PC-3 (cell line): Measurements from ENCODE around the gene ACTR1A. TPM values are rescaled to one million over a fixed set of nuclear protein-coding genes. Genes with fewer than 3 reads are reported as not detected.
"Not testable (repeated sequence)": the region's sequence is repeated elsewhere in the genome, so short reads cannot be mapped to it uniquely, and the experiment has no call there.

Experiments
- ATAC-seq: fragments of 200-7000 bp; cut with Tn5 transposase; 2 replicates; pipeline ENCODE4 v1.9.1; 2020; ENCODE audit warnings: mild to moderate bottlenecking, moderate library complexity
- BruUV-seq: library from RNA; stranded (reverse); fragments of 400-500 nt; replicated peaks from 2 replicates; lab custom pipeline; 2021; lab: Mats Ljungman, UMichigan
- CTCF ChIA-PET: fragments of 300-600 bp; sonication (Branson Sonifier 250); formaldehyde crosslinking; loops from one replicate; lab custom pipeline; 2022; ENCODE audit warnings: antibody characterized with exemption; lab: Charles Lee
- POLR2A ChIA-PET: fragments of 300-600 bp; sonication (Branson Sonifier 250); formaldehyde crosslinking; loops from one replicate; lab custom pipeline; 2022; ENCODE audit warnings: antibody characterized with exemption; ENCODE audit not compliant: unreplicated experiment; lab: Charles Lee
- DNase-seq: peaks from one replicate; pipeline ENCODE4 v3.0.0-alpha.2; 2015
- H2AFZ ChIP-seq: fragments of 300-600 bp; sonication (generic); 2 replicates; pipeline ENCODE4 v1.6.0; 2016; ENCODE audit warnings: antibody characterized with exemption, low read length
- H3F3A ChIP-seq: fragments of 300-600 bp; sonication (generic); one replicate; pipeline ENCODE4 v1.6.0; 2017; ENCODE audit warnings: antibody characterized with exemption, low read length, control low read depth, mild to moderate bottlenecking; ENCODE audit not compliant: unreplicated experiment
- H3K27ac ChIP-seq: fragments of 300-600 bp; sonication (generic); 2 replicates; pipeline ENCODE4 v1.5.1; 2016; ENCODE audit warnings: mild to moderate bottlenecking, low read length
- H3K27me3 ChIP-seq: fragments of 300-600 bp; sonication (generic); 2 replicates; pipeline ENCODE4 v1.6.1; 2016; ENCODE audit warnings: low read length, mixed read lengths
- H3K36me3 ChIP-seq: fragments of 300-600 bp; sonication (generic); 2 replicates; pipeline ENCODE4 v1.6.1; 2016; ENCODE audit warnings: low read depth, mixed run types, low read length, mixed read lengths
- H3K4me1 ChIP-seq: fragments of 300-600 bp; sonication (generic); 2 replicates; pipeline ENCODE4 v1.5.1; 2016; ENCODE audit warnings: low read length; ENCODE audit not compliant: insufficient read depth
- H3K4me2 ChIP-seq: fragments of 300-600 bp; sonication (generic); 2 replicates; pipeline ENCODE4 v1.6.0; 2016; ENCODE audit warnings: low read length
- H3K4me3 ChIP-seq: fragments of 300-600 bp; sonication (generic); 2 replicates; pipeline ENCODE4 v1.5.1; 2016; ENCODE audit warnings: mild to moderate bottlenecking, low read length, mixed read lengths
- H3K79me2 ChIP-seq: fragments of 300-600 bp; sonication (generic); 2 replicates; pipeline ENCODE4 v1.6.1; 2017; ENCODE audit warnings: low read length, mixed read lengths
- H3K9ac ChIP-seq: fragments of 300-600 bp; sonication (generic); 2 replicates; pipeline ENCODE4 v1.6.0; 2016; ENCODE audit warnings: mild to moderate bottlenecking, low read length
- H3K9me2 ChIP-seq: fragments of 300-600 bp; sonication (generic); replicated peaks from 2 replicates; pipeline ENCODE4 v1.6.1; 2016; ENCODE audit warnings: mixed run types, low read length, mixed read lengths
- H3K9me3 ChIP-seq: fragments of 300-600 bp; sonication (generic); 2 replicates; pipeline ENCODE4 v1.6.1; 2016; ENCODE audit warnings: low read length, mixed read lengths
- H4K20me1 ChIP-seq: fragments of 300-600 bp; sonication (generic); 2 replicates; pipeline ENCODE4 v1.6.1; 2016; ENCODE audit warnings: low read length, mixed read lengths
- CTCF ChIP-seq: fragments of 300-600 bp; sonication (generic); conservative IDR thresholded peaks from 2 replicates; pipeline ENCODE4 v1.5.1; 2017; ENCODE audit warnings: antibody characterized with exemption, low read depth, mild to moderate bottlenecking, low read length
- EZH2 ChIP-seq: fragments of 300-600 bp; sonication (generic); IDR thresholded peaks from one replicate; pipeline ENCODE4 v1.6.1; 2017; ENCODE audit warnings: antibody characterized with exemption, mild to moderate bottlenecking, low read length; ENCODE audit not compliant: unreplicated experiment
- EZH2phosphoT487 ChIP-seq: fragments of 300-600 bp; sonication (generic); IDR thresholded peaks from 2 replicates; pipeline ENCODE4 v1.6.1; 2018; ENCODE audit warnings: mild to moderate bottlenecking, antibody characterized with exemption, low read length, borderline replicate concordance
- intact Hi-C: fragments of 100-400 bp; cut with micrococcal nuclease; formaldehyde crosslinking; loops from 2 replicates; pipeline ENCODE4 v1.9.0; 2023
- total RNA-seq: library from RNA; depleted of rRNA; stranded (reverse); fragments of >200 nt; gene quantifications from 2 replicates; pipeline ENCODE4 v1.2.3, GENCODE V29; 2014

Gene ACTR1A
- total RNA-seq, 1 experiment from 2014 or later = 69.9 TPM

- ChIA-PET CTCF (interaction anchor here (0.6 to 3.4 kb wide), 3 partner anchors 70 to 661 kb away, joined by 3 to 31 read pairs (median 6); partner anchors contain the start of gene CUEDC2), POLR2A (interaction anchor here (0.6 to 1.0 kb wide), 3 partner anchors 107 to 1477 kb away, joined by 3 to 7 read pairs (median 3); no protein-coding TSS in a partner anchor)
- ATAC-seq (peak; percentile 74), DNase-seq (peak; percentile 97)
- Histone ChIP-seq H3K79me2 (peaks cover 72% of the 10 kb centered on the region), H4K20me1 (peaks cover 17% of the 10 kb centered on the region; the same call in 1 of the 2 replicates), H2AFZ (peak overlapping the region; percentile 99), H3K36me3 (no peaks in the 10 kb centered on the region), H3K9me3 (no peaks in the 10 kb centered on the region), H3K4me2 (peak overlapping the region; percentile 97), H3F3A (no peaks in the 10 kb centered on the region), H3K27ac (no peak overlapping the region), H3K9me2 (no peaks in the 10 kb centered on the region), H3K27me3 (no peaks in the 10 kb centered on the region), H3K4me3 (peak overlapping the region; percentile 92), H3K9ac (peak overlapping the region; percentile 88), H3K4me1 (peaks cover 14% of the 10 kb centered on the region)
- TF ChIP-seq EZH2phosphoT487 = no peak
- BruUV-seq = TSS peak; percentile 54
- intact Hi-C loops = loop anchor here (5.0 kb wide), 1 partner anchor 210 kb away; the partner anchor contains the start of genes ARL3 and SFXN2
Measured at GRCh38 chr10:102502029-102502336, 529 bp downstream of the ACTR1A start.

- no peaks in the 10 kb centered on the region for H3K9me2 ChIP-seq
- intact Hi-C loops = loop anchor here (5.0 kb wide), 1 partner anchor 211 kb away; the partner anchor contains the start of genes ARL3 and SFXN2
- TF ChIP-seq CTCF (no peak), EZH2 (no peak), EZH2phosphoT487 (no peak)
- peak overlapping the region; percentile 97 for H3K4me2 ChIP-seq
- peak overlapping the region; percentile 78 for H3K9ac ChIP-seq
- ChIA-PET POLR2A (interaction anchor here (0.5 kb wide), 1 partner anchor 106 kb away, joined by 4 read pairs; the partner anchor contains the start of gene NFKB2), CTCF (interaction anchor here (0.6 kb wide), 1 partner anchor 23 kb away, joined by 3 read pairs; no protein-coding TSS in a partner anchor)
- H3F3A ChIP-seq = no peaks in the 10 kb centered on the region
- H3K27ac ChIP-seq = 0 out of 2 replicates have a peak overlapping the region, but pooled peaks have one; percentile 34
- BruUV-seq = no TSS peak
- H3K27me3 ChIP-seq = no peaks in the 10 kb centered on the region
- no peak for DNase-seq
- peak overlapping the region; percentile 73 for H2AFZ ChIP-seq
- H3K9me3 ChIP-seq = no peaks in the 10 kb centered on the region
- H3K36me3 ChIP-seq = no peaks in the 10 kb centered on the region
- H3K4me3 ChIP-seq = peak overlapping the region; percentile 92
- H4K20me1 ChIP-seq = peaks cover 18% of the 10 kb centered on the region; the same call in 1 of the 2 replicates
- peaks cover 73% of the 10 kb centered on the region for H3K79me2 ChIP-seq
- ATAC-seq = no peak
- H3K4me1 ChIP-seq = peaks cover 9% of the 10 kb centered on the region; the same call in 1 of the 2 replicates
Measured at GRCh38 chr10:102501201-102502028, 1.1 kb downstream of the ACTR1A start.

DNA sequence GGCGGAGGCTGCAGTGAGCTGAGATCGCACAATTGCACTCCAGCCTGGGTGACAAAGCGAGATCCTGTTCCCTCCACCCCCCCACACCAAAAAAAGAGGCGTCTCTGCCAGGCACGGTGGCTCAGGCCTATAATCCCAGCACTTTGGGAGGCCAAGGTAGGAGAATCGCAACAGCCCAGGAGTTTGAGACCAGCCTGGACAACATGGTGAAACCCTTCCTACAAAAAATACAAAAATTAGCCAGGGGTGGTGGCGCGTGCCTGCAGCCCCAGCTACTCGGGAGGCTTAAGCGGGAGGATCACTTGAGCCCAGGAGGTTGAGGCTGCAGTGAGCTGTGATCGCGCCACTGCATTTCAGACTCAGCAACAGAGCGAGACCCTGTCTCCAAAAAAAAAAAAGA lies 1.8 kb downstream of the ACTR1A start:
- not testable (repeated sequence) for H3K27ac ChIP-seq, H3K4me1 ChIP-seq, H3K27me3 ChIP-seq, DNase-seq, H3F3A ChIP-seq, BruUV-seq, ATAC-seq, H3K36me3 ChIP-seq, H3K9me2 ChIP-seq, H3K9me3 ChIP-seq, H2AFZ ChIP-seq
- Histone ChIP-seq H3K9ac (peak overlapping the region; percentile 78; the same call in 1 of the 2 replicates), H3K79me2 (peaks cover 73% of the 10 kb centered on the region), H3K4me3 (peak overlapping the region; percentile 92; the same call in 1 of the 2 replicates), H4K20me1 (peaks cover 21% of the 10 kb centered on the region; the same call in 1 of the 2 replicates), H3K4me2 (peak overlapping the region; percentile 97)
- POLR2A ChIA-PET = interaction anchor here (0.5 kb wide), 1 partner anchor 105 kb away, joined by 4 read pairs; the partner anchor contains the start of gene NFKB2
- CTCF ChIA-PET = interaction anchor here (0.6 kb wide), 1 partner anchor 22 kb away, joined by 3 read pairs; no protein-coding TSS in a partner anchor
- intact Hi-C loops = loop anchor here (5.0 kb wide), 1 partner anchor 212 kb away; the partner anchor contains the start of genes ARL3 and SFXN2
